Measurements from ENCODE around the gene ABHD17C. TPM values are rescaled to one million over a fixed set of nuclear protein-coding genes. Genes with fewer than 3 reads are reported as not detected.

Gene ABHD17C
- total and polyA plus RNA-seq, 2 experiments from 2014 or later = 21.9 to 32.4 TPM

DNA sequence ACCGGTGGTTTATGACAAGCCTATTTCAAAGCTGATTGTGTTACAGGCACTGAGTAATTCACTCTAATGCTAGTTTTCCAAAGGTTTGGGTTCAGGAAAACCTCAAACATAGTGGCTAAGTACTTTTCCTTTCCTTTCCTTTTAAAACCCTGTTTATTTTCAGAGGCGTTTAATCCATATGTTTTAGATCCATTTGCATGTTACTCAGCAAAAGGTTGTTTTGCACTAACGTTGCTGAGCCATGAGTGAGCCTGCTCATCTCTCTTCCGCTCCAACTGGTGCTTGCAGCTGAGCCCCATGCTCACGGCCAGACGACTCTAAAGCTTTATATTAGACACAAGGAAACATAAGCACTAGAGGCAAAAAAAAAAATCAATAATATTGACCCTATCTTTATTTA lies 93.4 kb downstream of the ABHD17C start:
- Histone ChIP-seq H3K4me2 (no peak overlapping the region), H3K36me3 (replicated peaks; ENCODE audit: insufficient read depth, low read depth) (no peaks in the 10 kb centered on the region), H3K27me3 (no peaks in the 10 kb centered on the region), H3K9me2 (replicated peaks; ENCODE audit: insufficient read depth) (no peaks in the 10 kb centered on the region), H3K4me3 (no peak overlapping the region), H3K27ac (no peak overlapping the region), H3K9me3 (ENCODE audit: low read depth) (no peaks in the 10 kb centered on the region), H4K20me1 (ENCODE audit: insufficient read depth, poor library complexity, severe bottlenecking) (no peaks in the 10 kb centered on the region), H2AFZ (no peak overlapping the region), H3K4me1 (ENCODE audit: insufficient read depth) (no peaks in the 10 kb centered on the region), H3K79me2 (no peaks in the 10 kb centered on the region)
- no peak for DNase-seq (ENCODE audit: low spot score)
- WGBS (ENCODE audit: low lambda C conversion rate, missing lambda C conversion rate) = 74% methylated on average over 6 of the region's 6 CpGs
- no peak for TF ChIP-seq EZH2 (IDR thresholded peaks at IDR 0.05; ENCODE audit: borderline replicate concordance)
- no peak for TF ChIP-seq EZH2phosphoT487 (IDR thresholded peaks at IDR 0.05; ENCODE audit: low read depth, severe bottlenecking, unreplicated experiment)
- TF ChIP-seq, protein P1, sequence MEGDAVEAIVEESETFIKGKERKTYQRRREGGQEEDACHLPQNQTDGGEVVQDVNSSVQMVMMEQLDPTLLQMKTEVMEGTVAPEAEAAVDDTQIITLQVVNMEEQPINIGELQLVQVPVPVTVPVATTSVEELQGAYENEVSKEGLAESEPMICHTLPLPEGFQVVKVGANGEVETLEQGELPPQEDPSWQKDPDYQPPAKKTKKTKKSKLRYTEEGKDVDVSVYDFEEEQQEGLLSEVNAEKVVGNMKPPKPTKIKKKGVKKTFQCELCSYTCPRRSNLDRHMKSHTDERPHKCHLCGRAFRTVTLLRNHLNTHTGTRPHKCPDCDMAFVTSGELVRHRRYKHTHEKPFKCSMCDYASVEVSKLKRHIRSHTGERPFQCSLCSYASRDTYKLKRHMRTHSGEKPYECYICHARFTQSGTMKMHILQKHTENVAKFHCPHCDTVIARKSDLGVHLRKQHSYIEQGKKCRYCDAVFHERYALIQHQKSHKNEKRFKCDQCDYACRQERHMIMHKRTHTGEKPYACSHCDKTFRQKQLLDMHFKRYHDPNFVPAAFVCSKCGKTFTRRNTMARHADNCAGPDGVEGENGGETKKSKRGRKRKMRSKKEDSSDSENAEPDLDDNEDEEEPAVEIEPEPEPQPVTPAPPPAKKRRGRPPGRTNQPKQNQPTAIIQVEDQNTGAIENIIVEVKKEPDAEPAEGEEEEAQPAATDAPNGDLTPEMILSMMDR (IDR thresholded peaks at IDR 0.05; ENCODE audit: poor library complexity) = no peak

DNA sequence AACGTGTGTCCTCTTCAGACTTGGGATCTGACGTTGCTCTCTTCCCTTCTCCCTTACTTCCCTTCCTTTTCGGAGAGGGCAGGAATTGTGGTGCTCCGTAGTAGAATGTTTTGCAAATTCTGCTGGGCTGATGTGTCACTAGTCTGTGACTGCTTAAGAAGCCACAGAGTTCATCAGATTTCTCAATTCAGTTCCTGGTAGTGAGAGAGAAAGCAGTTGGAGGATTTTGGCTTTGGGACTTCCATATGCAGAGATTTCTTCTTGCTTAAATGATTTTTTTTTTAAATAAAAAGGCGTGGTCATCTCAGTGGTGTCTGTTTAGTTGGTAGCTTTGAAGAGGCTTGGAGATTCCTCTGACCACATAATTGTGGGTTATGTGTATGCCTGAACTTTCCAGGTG lies 94.2 kb downstream of the ABHD17C start:
- Histone ChIP-seq H3K4me1 (ENCODE audit: insufficient read depth) (no peaks in the 10 kb centered on the region), H3K36me3 (replicated peaks; ENCODE audit: insufficient read depth, low read depth) (no peaks in the 10 kb centered on the region), H3K79me2 (no peaks in the 10 kb centered on the region), H3K9me2 (replicated peaks; ENCODE audit: insufficient read depth) (no peaks in the 10 kb centered on the region), H3K4me2 (no peak overlapping the region), H4K20me1 (ENCODE audit: insufficient read depth, poor library complexity, severe bottlenecking) (no peaks in the 10 kb centered on the region), H2AFZ (no peak overlapping the region), H3K4me3 (no peak overlapping the region), H3K9me3 (ENCODE audit: low read depth) (no peaks in the 10 kb centered on the region), H3K27me3 (no peaks in the 10 kb centered on the region), H3K27ac (no peak overlapping the region)
- no peak for DNase-seq (ENCODE audit: low spot score)
- WGBS (ENCODE audit: low lambda C conversion rate, missing lambda C conversion rate) = 81% methylated on average over 5 of the region's 5 CpGs
- no peak for TF ChIP-seq EZH2 (IDR thresholded peaks at IDR 0.05; ENCODE audit: borderline replicate concordance)
- no peak for TF ChIP-seq EZH2phosphoT487 (IDR thresholded peaks at IDR 0.05; ENCODE audit: low read depth, severe bottlenecking, unreplicated experiment)
- TF ChIP-seq, protein P1 (IDR thresholded peaks at IDR 0.05; ENCODE audit: poor library complexity) = no peak

DNA sequence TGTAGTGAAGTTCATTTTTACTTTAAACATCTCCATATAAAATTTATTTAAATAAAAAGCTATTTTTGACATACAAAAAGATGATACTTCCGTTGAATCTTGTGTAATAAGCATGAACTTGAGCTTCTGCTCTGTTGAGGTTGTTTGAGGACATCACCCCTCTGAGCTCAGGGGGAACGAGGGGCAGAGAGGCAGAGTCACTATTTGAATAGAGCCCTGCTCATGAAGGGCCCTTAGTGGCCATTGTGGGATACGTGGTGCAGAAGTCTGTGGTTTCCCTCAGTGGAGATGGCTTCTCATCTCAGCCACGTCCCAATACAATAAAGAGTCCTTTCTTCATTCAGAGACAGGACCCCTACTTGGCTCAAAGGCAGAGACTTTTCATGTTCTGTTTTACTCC lies 94.7 kb downstream of the ABHD17C start:
- Histone ChIP-seq H3K4me1 (ENCODE audit: insufficient read depth) (no peaks in the 10 kb centered on the region), H3K9me3 (ENCODE audit: low read depth) (no peaks in the 10 kb centered on the region), H3K79me2 (no peaks in the 10 kb centered on the region), H3K4me3 (no peak overlapping the region), H3K4me2 (no peak overlapping the region), H3K36me3 (replicated peaks; ENCODE audit: insufficient read depth, low read depth) (no peaks in the 10 kb centered on the region), H2AFZ (no peak overlapping the region), H3K27ac (no peak overlapping the region), H4K20me1 (ENCODE audit: insufficient read depth, poor library complexity, severe bottlenecking) (no peaks in the 10 kb centered on the region), H3K9me2 (replicated peaks; ENCODE audit: insufficient read depth) (no peaks in the 10 kb centered on the region), H3K27me3 (no peaks in the 10 kb centered on the region)
- no peak for DNase-seq (ENCODE audit: low spot score)
- 79% methylated on average over 4 of the region's 4 CpGs for WGBS (ENCODE audit: low lambda C conversion rate, missing lambda C conversion rate)
- TF ChIP-seq EZH2 (IDR thresholded peaks at IDR 0.05; ENCODE audit: borderline replicate concordance) (no peak), EZH2phosphoT487 (IDR thresholded peaks at IDR 0.05; ENCODE audit: low read depth, severe bottlenecking, unreplicated experiment) (no peak)
- TF ChIP-seq, protein P1 (IDR thresholded peaks at IDR 0.05; ENCODE audit: poor library complexity) = no peak

DNA sequence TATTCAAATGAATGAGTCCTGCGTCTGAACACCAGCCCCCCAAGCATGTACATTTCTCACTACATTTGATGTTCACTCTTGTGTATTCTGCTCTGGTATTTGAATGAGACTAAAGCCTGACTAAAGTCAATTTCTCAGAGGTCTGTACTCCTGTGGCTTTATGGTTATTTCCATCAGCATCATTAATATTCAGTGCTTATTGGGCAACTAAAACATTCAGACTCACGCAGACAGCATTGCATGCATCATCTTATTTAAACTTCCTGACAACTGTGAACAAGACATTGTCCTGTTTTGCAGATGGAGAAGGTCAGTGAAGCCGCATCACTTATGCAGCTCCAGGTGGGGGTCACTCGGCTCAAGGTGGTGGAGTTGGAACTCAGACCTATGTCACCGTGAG lies 95.1 kb downstream of the ABHD17C start:
- 93% methylated on average over 5 of the region's 5 CpGs for WGBS (ENCODE audit: low lambda C conversion rate, missing lambda C conversion rate)
- Histone ChIP-seq H3K36me3 (replicated peaks; ENCODE audit: insufficient read depth, low read depth) (no peaks in the 10 kb centered on the region), H3K27ac (no peak overlapping the region), H3K9me2 (replicated peaks; ENCODE audit: insufficient read depth) (no peaks in the 10 kb centered on the region), H3K9me3 (ENCODE audit: low read depth) (no peaks in the 10 kb centered on the region), H3K4me2 (no peak overlapping the region), H2AFZ (no peak overlapping the region), H3K79me2 (no peaks in the 10 kb centered on the region), H3K27me3 (no peaks in the 10 kb centered on the region), H3K4me3 (no peak overlapping the region), H4K20me1 (ENCODE audit: insufficient read depth, poor library complexity, severe bottlenecking) (no peaks in the 10 kb centered on the region), H3K4me1 (ENCODE audit: insufficient read depth) (no peaks in the 10 kb centered on the region)
- no peak for DNase-seq (ENCODE audit: low spot score)
- TF ChIP-seq, protein P1 (IDR thresholded peaks at IDR 0.05; ENCODE audit: poor library complexity) = no peak
- TF ChIP-seq EZH2 (IDR thresholded peaks at IDR 0.05; ENCODE audit: borderline replicate concordance) (no peak), EZH2phosphoT487 (IDR thresholded peaks at IDR 0.05; ENCODE audit: low read depth, severe bottlenecking, unreplicated experiment) (no peak)
